KMS-11 (cell line): ENCODE data around the gene PHAF1.

ENCODE experiments used
- H2AFZ ChIP-seq: fragments of 200-600 bp; sonication (generic); 2 replicates; pipeline ENCODE4 v1.6.1; 2016; ENCODE audit warnings: antibody characterized with exemption, mixed run types, low read depth
- H3K27ac ChIP-seq: fragments of 200-600 bp; sonication (generic); 2 replicates; pipeline ENCODE4 v1.6.1; 2016; ENCODE audit warnings: mild to moderate bottlenecking, mixed run types
- H3K27me3 ChIP-seq: fragments of 200-600 bp; sonication (generic); 2 replicates; pipeline ENCODE4 v1.6.1; 2017; ENCODE audit warnings: mild to moderate bottlenecking, low read depth, mixed run types, moderate library complexity; ENCODE audit not compliant: insufficient read depth
- H3K36me3 ChIP-seq: fragments of 200-600 bp; sonication (generic); 2 replicates; pipeline ENCODE4 v1.6.1; 2017; ENCODE audit warnings: mild to moderate bottlenecking, mixed run types; ENCODE audit not compliant: insufficient read depth
- H3K4me1 ChIP-seq: fragments of 200-600 bp; sonication (generic); 2 replicates; pipeline ENCODE4 v1.6.1; 2016; ENCODE audit warnings: mild to moderate bottlenecking, low read depth, mixed run types; ENCODE audit not compliant: poor library complexity, severe bottlenecking
- H3K4me2 ChIP-seq: fragments of 200-600 bp; sonication (generic); 2 replicates; pipeline ENCODE4 v1.7.0; 2016; ENCODE audit warnings: mild to moderate bottlenecking, mixed run types
- H3K4me3 ChIP-seq: fragments of 200-600 bp; sonication (generic); IDR thresholded peaks from 2 replicates; pipeline ENCODE4 v1.6.1; 2017; ENCODE audit warnings: low read depth, low read length, mixed read lengths; ENCODE audit not compliant: insufficient read depth
- H3K79me2 ChIP-seq: fragments of 200-600 bp; sonication (generic); 2 replicates; pipeline ENCODE4 v1.6.1; 2016; ENCODE audit warnings: low read depth, mixed run types; ENCODE audit not compliant: insufficient read depth
- H3K9ac ChIP-seq: fragments of 200-600 bp; sonication (generic); 2 replicates; pipeline ENCODE4 v1.6.1; 2016; ENCODE audit warnings: mild to moderate bottlenecking, mixed run types
- H4K20me1 ChIP-seq: fragments of 200-600 bp; sonication (generic); 2 replicates; pipeline ENCODE4 v1.6.1; 2016; ENCODE audit warnings: mild to moderate bottlenecking, mixed run types; ENCODE audit not compliant: insufficient read depth
- CTCF ChIP-seq: fragments of 200-600 bp; sonication (generic); conservative IDR thresholded peaks from 2 replicates; pipeline ENCODE4 v1.6.1; 2017; ENCODE audit warnings: low read depth, mild to moderate bottlenecking, antibody characterized with exemption, low read length, moderate library complexity, mixed read lengths

The PHAF1 gene

GRCh38 chr16:67141391-67141790 lies 31.6 kb downstream of the PHAF1 start:
- H3K79me2 ChIP-seq = no peaks in the 10 kb centered on the region
- H3K27ac ChIP-seq = no peak overlapping the region
- TF ChIP-seq CTCF = no peak
- H3K4me2 ChIP-seq = no peak overlapping the region
- H3K9ac ChIP-seq = no peak overlapping the region
- H4K20me1 ChIP-seq = no peaks in the 10 kb centered on the region
- no peak overlapping the region for H3K4me3 ChIP-seq
- H2AFZ ChIP-seq = no peak overlapping the region
- H3K27me3 ChIP-seq = no peaks in the 10 kb centered on the region
- H3K4me1 ChIP-seq = no peaks in the 10 kb centered on the region
- peaks cover 4% of the 10 kb centered on the region; the same call in 1 of the 2 replicates for H3K36me3 ChIP-seq

GRCh38 chr16:67142342-67142741 lies 32.6 kb downstream of the PHAF1 start:
- no peak overlapping the region for H3K4me3 ChIP-seq
- H3K4me1 ChIP-seq = no peaks in the 10 kb centered on the region
- no peak for TF ChIP-seq CTCF
- no peaks in the 10 kb centered on the region for H4K20me1 ChIP-seq
- no peak overlapping the region for H2AFZ ChIP-seq
- no peak overlapping the region for H3K27ac ChIP-seq
- H3K4me2 ChIP-seq = no peak overlapping the region
- no peaks in the 10 kb centered on the region for H3K27me3 ChIP-seq
- H3K36me3 ChIP-seq = peaks cover 4% of the 10 kb centered on the region; the same call in 1 of the 2 replicates
- no peaks in the 10 kb centered on the region for H3K79me2 ChIP-seq
- no peak overlapping the region for H3K9ac ChIP-seq

- no peaks in the 10 kb centered on the region for H3K79me2 ChIP-seq
- H3K9ac ChIP-seq = no peak overlapping the region
- no peak overlapping the region for H3K4me2 ChIP-seq
- no peak overlapping the region for H2AFZ ChIP-seq
- H3K36me3 ChIP-seq = peaks cover 4% of the 10 kb centered on the region; the same call in 1 of the 2 replicates
- no peak overlapping the region for H3K4me3 ChIP-seq
- no peak overlapping the region for H3K27ac ChIP-seq
- no peaks in the 10 kb centered on the region for H3K4me1 ChIP-seq
- TF ChIP-seq CTCF = no peak
- no peaks in the 10 kb centered on the region for H3K27me3 ChIP-seq
- H4K20me1 ChIP-seq = no peaks in the 10 kb centered on the region
These were observed 35.2 kb downstream of the PHAF1 start for GRCh38 chr16:67144943-67145342.

GRCh38 chr16:67145746-67146145 lies 36.0 kb downstream of the PHAF1 start:
- TF ChIP-seq CTCF = no peak
- H3K27me3 ChIP-seq = no peaks in the 10 kb centered on the region
- H3K9ac ChIP-seq = no peak overlapping the region
- H2AFZ ChIP-seq = no peak overlapping the region
- no peak overlapping the region for H3K4me2 ChIP-seq
- H4K20me1 ChIP-seq = no peaks in the 10 kb centered on the region
- H3K36me3 ChIP-seq = peaks cover 4% of the 10 kb centered on the region; the same call in 1 of the 2 replicates
- no peaks in the 10 kb centered on the region for H3K4me1 ChIP-seq
- H3K4me3 ChIP-seq = no peak overlapping the region
- H3K27ac ChIP-seq = no peak overlapping the region
- H3K79me2 ChIP-seq = no peaks in the 10 kb centered on the region
